GM12878 (cell line): ENCODE results near the gene LRRC23. TPM values are rescaled to one million over a fixed set of nuclear protein-coding genes. Genes with fewer than 3 reads are reported as not detected.

Source experiments
- ATAC-seq: fragments of 200-7000 bp; cut with Tn5 transposase; 3 replicates; pipeline ENCODE4 v1.9.1; 2020; ENCODE audit warnings: mild to moderate bottlenecking, moderate library complexity
- Bru-seq: library from RNA; stranded (reverse); fragments of 400-500 nt; gene quantifications from one replicate; lab custom pipeline; 2021; lab: Mats Ljungman, UMichigan
- BruChase-seq, 2 experiments: library from RNA; stranded (reverse); fragments of 400-500 nt; gene quantifications; one replicate each; lab custom pipeline; 2021; lab: Mats Ljungman, UMichigan
- BruUV-seq: library from RNA; stranded (reverse); fragments of 400-500 nt; replicated peaks from 2 replicates; lab custom pipeline; 2021; lab: Mats Ljungman, UMichigan
- CTCF ChIA-PET: fragments of 300-600 bp; sonication (Branson Sonifier 250); formaldehyde crosslinking; extraction: SDS; loops from one replicate; lab custom pipeline; 2021; ENCODE audit warnings: inconsistent platforms; lab: Yijun Ruan, JAX
- POLR2A ChIA-PET: fragments of 350-600 bp; formaldehyde crosslinking; extraction: SDS; loops from one replicate; lab custom pipeline; 2021; ENCODE audit warnings: inconsistent platforms; lab: Charles Lee
- RAD21 ChIA-PET: fragments of 300-600 bp; sonication (Branson Sonifier 250); formaldehyde crosslinking; loops from one replicate; lab custom pipeline; 2023; ENCODE audit warnings: antibody characterized with exemption; ENCODE audit not compliant: unreplicated experiment; lab: Charles Lee
- SMC1A ChIA-PET: fragments of 300-600 bp; sonication (Branson Sonifier 250); formaldehyde crosslinking; loops from one replicate; lab custom pipeline; 2023; ENCODE audit not compliant: unreplicated experiment, uncharacterized antibody; lab: Charles Lee
- DNase-seq: peaks from one replicate; pipeline ENCODE4 v3.0.0-alpha.2; 2011; ENCODE audit warnings: low read depth, low spot score
- FAIRE-seq: peaks from 3 replicates; lab custom pipeline; 2011; peaks lifted over from hg19 to GRCh38; lab: Jason Lieb, UNC
- H2AFZ ChIP-seq: 2 replicates; pipeline ENCODE4 v1.6.0; 2011; ENCODE audit warnings: low read depth, low read length, control low read depth; ENCODE audit not compliant: control insufficient read depth
- H3K27ac ChIP-seq: 2 replicates; pipeline ENCODE4 v1.5.1; 2011; ENCODE audit warnings: control low read depth; ENCODE audit not compliant: control insufficient read depth, insufficient read depth
- H3K27me3 ChIP-seq, 2 experiments: replicated peaks in 1 of 2; 2 replicates each; pipeline versions ENCODE4 v1.6.0 to v1.6.1; 2011; ENCODE audit warnings: low read length in 1 of 2; ENCODE audit not compliant: control insufficient read depth in 2 of 2, insufficient read depth in 2 of 2
- H3K36me3 ChIP-seq, 2 experiments: 2 replicates each; pipeline ENCODE4 v1.5.1; 2011; ENCODE audit warnings: low read length in 1 of 2; ENCODE audit not compliant: control insufficient read depth in 2 of 2, insufficient read depth in 2 of 2
- H3K4me1 ChIP-seq: 2 replicates; pipeline ENCODE4 v1.6.1; 2011; ENCODE audit warnings: mild to moderate bottlenecking, low read length, moderate library complexity, mixed read lengths; ENCODE audit not compliant: control insufficient read depth, insufficient read depth
- H3K4me2 ChIP-seq: 2 replicates; pipeline ENCODE4 v1.6.0; 2011; ENCODE audit warnings: control low read depth; ENCODE audit not compliant: control insufficient read depth, insufficient read depth
- H3K4me3 ChIP-seq: fragments of 200-600 bp; sonication (generic); 2 replicates; pipeline ENCODE4 v1.5.1; 2016
- H3K79me2 ChIP-seq: 2 replicates; pipeline ENCODE4 v1.6.0; 2011; ENCODE audit warnings: low read length; ENCODE audit not compliant: control insufficient read depth, insufficient read depth
- H3K9ac ChIP-seq: 2 replicates; pipeline ENCODE4 v1.8.0; 2011; ENCODE audit warnings: low read length, control low read depth, mixed read lengths; ENCODE audit not compliant: control insufficient read depth, insufficient read depth
- H3K9me3 ChIP-seq: replicated peaks from 3 replicates; pipeline ENCODE4 v1.5.1; 2011; ENCODE audit warnings: mild to moderate bottlenecking, low read length; ENCODE audit not compliant: control insufficient read depth, insufficient read depth
- H4K20me1 ChIP-seq: 2 replicates; pipeline ENCODE4 v1.6.0; 2011; ENCODE audit not compliant: control insufficient read depth, insufficient read depth
- BACH1 ChIP-seq: fragments of 450-650 bp; IDR thresholded peaks from 2 replicates; pipeline ENCODE4 v1.6.1; 2017; ENCODE audit warnings: mild to moderate bottlenecking, borderline replicate concordance
- BMI1 ChIP-seq: fragments of 450-650 bp; IDR thresholded peaks from 2 replicates; pipeline ENCODE4 v1.6.1; 2016; ENCODE audit warnings: mild to moderate bottlenecking, moderate library complexity, borderline replicate concordance
- CREB1 ChIP-seq: IDR thresholded peaks from 2 replicates; pipeline ENCODE4 v1.6.1; 2012; ENCODE audit warnings: low read depth, mild to moderate bottlenecking, inconsistent platforms
- FOXK2 ChIP-seq: fragments of 450-650 bp; IDR thresholded peaks from 2 replicates; pipeline ENCODE4 v1.6.1; 2017; ENCODE audit warnings: mild to moderate bottlenecking, moderate library complexity
- HDGF ChIP-seq: fragments of 450-650 bp; IDR thresholded peaks from 2 replicates; pipeline ENCODE4 v1.6.1; 2016; ENCODE audit warnings: antibody characterized with exemption
- IKZF1 ChIP-seq: fragments of 450-650 bp; conservative IDR thresholded peaks from 2 replicates; pipeline ENCODE4 v1.6.1; 2017; ENCODE audit warnings: antibody characterized with exemption, mild to moderate bottlenecking
- JUND ChIP-seq: IDR thresholded peaks from 2 replicates; pipeline ENCODE4 v1.6.1; 2012; ENCODE audit warnings: low read depth, mild to moderate bottlenecking, low read length, improper control_type of control experiment, moderate library complexity
- MEF2B ChIP-seq: fragments of 450-650 bp; IDR thresholded peaks from 2 replicates; pipeline ENCODE4 v1.6.1; 2018; ENCODE audit warnings: mild to moderate bottlenecking, moderate library complexity; ENCODE audit not compliant: partially characterized antibody, poor library complexity, severe bottlenecking
- NFYB ChIP-seq: IDR thresholded peaks from 2 replicates; pipeline ENCODE4 v1.6.1; 2011; ENCODE audit warnings: low read depth, mild to moderate bottlenecking, low read length, improper control_type of control experiment, moderate library complexity; ENCODE audit not compliant: insufficient read depth
- SIX5 ChIP-seq: IDR thresholded peaks from 2 replicates; pipeline ENCODE4 v1.6.1; 2011; ENCODE audit warnings: mild to moderate bottlenecking, low read depth, low read length, moderate library complexity; ENCODE audit not compliant: severe bottlenecking
- SP1 ChIP-seq: IDR thresholded peaks from one replicate; pipeline ENCODE4 v1.6.1; 2011; ENCODE audit warnings: low read depth, low read length
- TAF1 ChIP-seq: IDR thresholded peaks from 2 replicates; pipeline ENCODE4 v1.6.1; 2011; ENCODE audit warnings: mild to moderate bottlenecking, low read depth, low read length, borderline replicate concordance
- ZZZ3 ChIP-seq: IDR thresholded peaks from 2 replicates; pipeline ENCODE4 v1.6.1; 2011; ENCODE audit warnings: low read depth; ENCODE audit not compliant: control insufficient read depth, insufficient read length
- WGBS: methylation state at CpG from one replicate; pipeline ENCODE4 v1.1.6; 2016; ENCODE audit warnings: low lambda C conversion rate; ENCODE audit not compliant: insufficient replicate concordance, insufficient coverage; ENCODE audit errors: missing lambda C conversion rate; 5-methylcytosine and 5-hydroxymethylcytosine counted together
- in situ Hi-C: fragments of 300-500 bp; cut with MboI; formaldehyde crosslinking; loops from 9 replicates; pipeline ENCODE4 v1.14.3; 2018; ENCODE audit warnings: mixed read lengths
- intact Hi-C: fragments of 100-400 bp; cut with micrococcal nuclease; formaldehyde crosslinking; loops from one replicate; pipeline ENCODE4 v1.14.2; 2022; ENCODE audit not compliant: unreplicated experiment
- long read RNA-seq, 2 experiments: library from polyadenylated mRNA; unstranded; transcript quantifications; one replicate each; pipeline ENCODE4 v2.0.0, GENCODE V29; 2019 to 2020
- polyA minus RNA-seq, 3 experiments: library from RNA; depleted of rRNA, polyadenylated mRNA; stranded (reverse); fragments of >200 nt; gene quantifications; 2 replicates each; pipeline ENCODE4 v1.2.3, GENCODE V29; 2011
- polyA plus RNA-seq, 11 experiments: library from polyadenylated mRNA; depleted of rRNA in 4 of 11; unstranded in 6 of 11; stranded (reverse) in 5 of 11; fragments of >200 nt; fragmentation: Nextera tagmentation in 4 of 11; fragmentation: Illumina TruSeq in 1 of 11; extraction: Ambion mirVana in 4 of 11; extraction: Trizol in 1 of 11; gene quantifications; 1 replicate in 1 of 11; 2 replicates in 10 of 11; pipeline versions ENCODE4 v1.2.1 to v1.2.3, GENCODE V29; 2011 to 2016; ENCODE audit warnings: inconsistent platforms in 2 of 11, missing spikeins in 2 of 11, low read depth in 1 of 11
- total RNA-seq, 4 experiments: library from RNA; depleted of rRNA in 3 of 4; stranded (reverse); fragments of >200 nt in 3 of 4; fragmentation: Illumina TruSeq in 1 of 4; extraction: Trizol in 1 of 4; gene quantifications; 2 replicates each; pipeline versions ENCODE4 v1.2.1 to v1.2.3, GENCODE V29; 2013 to 2021
- TF ChIP-seq, protein P1 (sequence below): fragments of 150-350 bp; IDR thresholded peaks from 2 replicates; pipeline ENCODE4 v1.6.1; 2014; ENCODE audit warnings: mild to moderate bottlenecking, low read depth, low read length
- TF ChIP-seq, protein P2 (sequence below): IDR thresholded peaks from 2 replicates; pipeline ENCODE4 v1.6.1; 2012; ENCODE audit warnings: low read length, inconsistent platforms

The LRRC23 gene
- total RNA-seq (2013; cell fraction: nucleolus; rRNA removed): 13.0 and 13.8 TPM in 2 replicates
- total RNA-seq (2014; rRNA removed): 2.8 and 4.7 TPM in 2 replicates
- total RNA-seq (2014; rRNA removed; fragmentation: Illumina TruSeq; extraction: Trizol): 4.0 and 4.3 TPM in 2 replicates
- total RNA-seq (2021): 3.1 and 3.8 TPM in 2 replicates
- polyA plus RNA-seq (2011; ENCODE audit: low read depth): 7.8 TPM
- 5.6 and 6.9 TPM in 2 replicates for polyA plus RNA-seq (2011; rRNA removed)
- polyA plus RNA-seq (2011; cell fraction: cytosol; rRNA removed): 6.6 and 7.0 TPM in 2 replicates
- polyA plus RNA-seq (2011; cell fraction: nucleus; rRNA removed): 3.3 and 4.4 TPM in 2 replicates
- 7.4 and 7.6 TPM in 2 replicates for polyA plus RNA-seq (2012)
- 5.2 and 5.4 TPM in 2 replicates for polyA plus RNA-seq (2014; fragmentation: Illumina TruSeq; extraction: Trizol)
- 1 to 10 TPM; 1.4 to 2.5 TPM for polyA plus RNA-seq (2014; fragmentation: Nextera tagmentation; extraction: Ambion mirVana)
- polyA plus RNA-seq (2014; rRNA removed): 3.1 and 3.3 TPM in 2 replicates
- polyA plus RNA-seq (2016; fragmentation: Nextera tagmentation; extraction: Ambion mirVana): 1 to 10 TPM; 3.5 to 5.4 TPM
- 5.8 and 6.2 TPM in 2 replicates for polyA minus RNA-seq (2011; rRNA and poly(A)+ RNA removed)
- 1.0 TPM in 1 of 2 replicates, not detected in the other for polyA minus RNA-seq (2011; cell fraction: cytosol; rRNA and poly(A)+ RNA removed)
- 1.7 TPM in 2 replicates for polyA minus RNA-seq (2011; cell fraction: nucleus; rRNA and poly(A)+ RNA removed)
- Bru-seq, nascent RNA: percentile 49 among the genes with signal in this experiment
- percentile 48 among the genes with signal in this experiment for BruChase-seq, experiment 1, labeled RNA remaining after a 6-hour chase
- percentile 46 among the genes with signal in this experiment for BruChase-seq, experiment 2, labeled RNA remaining after a 2-hour chase
- long read RNA-seq, experiment 1, partial matches to known transcripts: 0 of 1 reads
- long read RNA-seq, experiment 1, other reads (novel, unspliced or antisense): 0 of 1 reads
- long read RNA-seq, experiment 2, partial matches to known transcripts: 2 of 3 reads
- long read RNA-seq, experiment 2, other reads (novel, unspliced or antisense): 1 of 3 reads

DNA sequence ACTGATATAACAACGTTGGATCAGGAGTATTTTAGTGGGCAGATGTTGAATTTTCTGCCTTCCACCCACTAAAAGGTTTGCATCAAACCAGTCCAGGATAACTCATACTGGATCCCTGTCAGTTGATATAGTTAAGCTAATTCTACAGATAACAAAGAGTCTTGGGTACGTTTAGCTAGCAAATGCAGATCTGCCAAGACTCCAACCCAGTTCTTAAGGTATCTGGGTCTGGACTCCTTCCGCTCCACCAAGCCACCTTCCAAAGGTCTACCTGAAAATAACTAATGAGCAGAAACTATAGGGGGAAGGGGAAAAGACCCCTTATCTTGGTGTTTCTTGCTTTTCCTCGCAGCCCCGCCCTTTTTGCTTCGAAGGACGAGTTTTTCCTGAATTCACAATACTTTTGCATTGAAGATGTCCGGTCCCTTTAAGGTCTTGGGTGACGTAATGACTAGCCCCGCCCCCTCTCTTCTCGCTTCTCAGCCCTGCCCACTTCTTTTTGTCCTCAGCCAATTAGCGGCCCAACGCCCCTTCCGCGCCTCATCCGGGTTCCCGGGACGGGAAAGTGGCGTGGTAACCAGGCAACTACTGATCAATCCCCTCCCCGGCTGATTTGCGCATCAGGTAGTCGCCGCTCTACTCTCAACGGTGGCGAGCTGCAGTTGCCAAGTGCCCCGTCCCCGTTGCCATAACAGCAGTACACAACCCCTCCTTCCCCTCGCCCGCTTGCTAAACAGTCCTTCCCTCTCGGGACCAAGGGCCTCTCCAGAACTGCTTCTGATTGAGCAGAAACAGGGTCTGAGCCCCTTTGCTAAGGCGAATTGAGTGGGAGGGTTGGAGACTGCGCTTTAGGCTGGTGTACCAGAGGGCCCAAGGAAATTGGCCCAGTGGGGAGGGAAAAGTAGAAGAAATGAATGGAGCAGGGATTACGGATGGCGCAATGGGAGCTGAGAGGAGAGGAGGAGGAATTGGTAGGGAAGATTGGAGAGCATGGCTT is at the start of gene LRRC23:
Gene LRRC23, plus strand, starts transcription at position 543 of the 997 bp plus-strand sequence. CDS start 812 bp downstream, outside the sequence.
- Histone ChIP-seq H3K4me1 (peaks cover 7% of the 10 kb centered on the region; the same call in 1 of the 2 replicates), H3K27me3 (no peaks in the 10 kb centered on the region), H3K4me2 (peak within 1 kb of the TSS; percentile 83), H3K36me3 (no peaks in the 10 kb centered on the region), H3K79me2 (no peaks in the 10 kb centered on the region), H3K27ac (no peak within 1 kb of the TSS), H3K9ac (peak within 1 kb of the TSS; percentile 50), H2AFZ (peak within 1 kb of the TSS; percentile 84), H3K4me3 (peak within 1 kb of the TSS; percentile 93), H4K20me1 (no peaks in the 10 kb centered on the region), H3K9me3 (no peaks in the 10 kb centered on the region)
- ChIA-PET RAD21 (interaction anchor here (1.8 kb wide), 1 partner anchor 32 kb away, joined by 7 read pairs; the partner anchor contains the start of gene SPSB2), POLR2A (interaction anchor here (0.5 to 4.3 kb wide), 12 partner anchors 10 to 47 kb away, joined by 3 to 18 read pairs (median 4); partner anchors contain the start of genes C12orf57, ENO2, RNU7-1 and SPSB2), SMC1A (interaction anchor here (0.7 kb wide), 1 partner anchor 29 kb away, joined by 3 read pairs; no protein-coding TSS in a partner anchor), CTCF (interaction anchor here (0.7 to 4.5 kb wide), 6 partner anchors 11 to 36 kb away, joined by 3 to 21 read pairs (median 8); partner anchors contain the start of gene SPSB2)
- in situ Hi-C loops: no loop called here
- BruUV-seq: no TSS peak
- peak; percentile 100 for FAIRE-seq
- WGBS: 11% methylated on average over 34 of the region's 34 CpGs
- intact Hi-C loops: loop anchor here (1.0 kb wide), 1 partner anchor 13 kb away; no protein-coding TSS in a partner anchor
- DNase-seq: peak; percentile 87
- ATAC-seq: peak; percentile 99
- TF ChIP-seq BACH1: 0 out of 2 replicates have a peak, but pooled peaks have one; percentile 29
- TF ChIP-seq, protein P1, sequence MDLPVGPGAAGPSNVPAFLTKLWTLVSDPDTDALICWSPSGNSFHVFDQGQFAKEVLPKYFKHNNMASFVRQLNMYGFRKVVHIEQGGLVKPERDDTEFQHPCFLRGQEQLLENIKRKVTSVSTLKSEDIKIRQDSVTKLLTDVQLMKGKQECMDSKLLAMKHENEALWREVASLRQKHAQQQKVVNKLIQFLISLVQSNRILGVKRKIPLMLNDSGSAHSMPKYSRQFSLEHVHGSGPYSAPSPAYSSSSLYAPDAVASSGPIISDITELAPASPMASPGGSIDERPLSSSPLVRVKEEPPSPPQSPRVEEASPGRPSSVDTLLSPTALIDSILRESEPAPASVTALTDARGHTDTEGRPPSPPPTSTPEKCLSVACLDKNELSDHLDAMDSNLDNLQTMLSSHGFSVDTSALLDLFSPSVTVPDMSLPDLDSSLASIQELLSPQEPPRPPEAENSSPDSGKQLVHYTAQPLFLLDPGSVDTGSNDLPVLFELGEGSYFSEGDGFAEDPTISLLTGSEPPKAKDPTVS: no peak
- TF ChIP-seq SIX5: no peak
- peak; percentile 85 for TF ChIP-seq SP1
- peak; percentile 71; the same call in 1 of the 2 replicates for TF ChIP-seq NFYB
- TF ChIP-seq MEF2B: peak; percentile 38
- TF ChIP-seq BMI1: peak; percentile 92
- TF ChIP-seq, protein P2, sequence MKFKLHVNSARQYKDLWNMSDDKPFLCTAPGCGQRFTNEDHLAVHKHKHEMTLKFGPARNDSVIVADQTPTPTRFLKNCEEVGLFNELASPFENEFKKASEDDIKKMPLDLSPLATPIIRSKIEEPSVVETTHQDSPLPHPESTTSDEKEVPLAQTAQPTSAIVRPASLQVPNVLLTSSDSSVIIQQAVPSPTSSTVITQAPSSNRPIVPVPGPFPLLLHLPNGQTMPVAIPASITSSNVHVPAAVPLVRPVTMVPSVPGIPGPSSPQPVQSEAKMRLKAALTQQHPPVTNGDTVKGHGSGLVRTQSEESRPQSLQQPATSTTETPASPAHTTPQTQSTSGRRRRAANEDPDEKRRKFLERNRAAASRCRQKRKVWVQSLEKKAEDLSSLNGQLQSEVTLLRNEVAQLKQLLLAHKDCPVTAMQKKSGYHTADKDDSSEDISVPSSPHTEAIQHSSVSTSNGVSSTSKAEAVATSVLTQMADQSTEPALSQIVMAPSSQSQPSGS: 0 out of 2 replicates have a peak, but pooled peaks have one; percentile 76
- TF ChIP-seq ZZZ3: no peak
- TF ChIP-seq TAF1: peak; percentile 35; the same call in 1 of the 2 replicates
- peak; percentile 81 for TF ChIP-seq JUND
- peak; percentile 23; the same call in 1 of the 2 replicates for TF ChIP-seq IKZF1
- no peak for TF ChIP-seq FOXK2
- peak; percentile 79 for TF ChIP-seq CREB1
- peak; percentile 74 for TF ChIP-seq HDGF
